ENCODE results near the gene CCDC195. TPM values are rescaled to one million over a fixed set of nuclear protein-coding genes. Genes with fewer than 3 reads are reported as not detected.
A peak's percentile ranks its signal among the peaks of the same experiment; 100 is the strongest.
"Not testable (repeated sequence)": the region's sequence is repeated elsewhere in the genome, so short reads cannot be mapped to it uniquely, and the experiment has no call there.

Gene CCDC195
- polyA plus RNA-seq, 2 of the 4 experiments (the other 2 are of a cell fraction), result not detected

DNA sequence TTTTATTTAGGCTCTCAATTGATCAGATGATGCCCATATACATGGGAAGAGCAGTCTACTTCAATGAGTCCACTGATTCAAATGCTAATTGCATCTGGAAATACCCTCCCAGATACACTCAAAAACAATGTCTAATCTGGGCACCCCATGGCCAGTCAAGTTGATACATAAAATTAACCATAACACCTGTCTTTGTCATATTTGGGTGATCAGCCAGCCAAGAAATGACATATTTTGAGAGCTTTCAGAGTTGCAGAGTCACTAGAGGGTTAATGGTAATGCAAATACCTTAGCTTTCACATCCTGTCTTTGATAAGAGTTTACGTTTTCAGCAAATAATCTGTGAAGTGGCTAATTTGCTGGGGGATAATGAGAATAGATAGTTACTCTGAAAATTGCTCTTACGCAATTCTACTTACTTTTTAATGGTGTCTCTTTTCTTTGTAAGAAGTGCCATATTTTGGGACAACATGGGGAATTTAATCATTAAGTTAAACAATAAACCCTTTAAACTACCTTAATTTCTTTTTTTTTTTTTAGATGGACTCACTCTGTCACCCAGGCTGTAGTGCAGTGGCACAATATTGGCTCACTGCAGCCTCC, 49.1 kb downstream of the CCDC195 start:
- POLR2A ChIA-PET, result no interaction called here
- Histone ChIP-seq H3K4me2 (no peak overlapping the region), H3K4me1 (no peaks in the 10 kb centered on the region), H3K27ac (no peak overlapping the region), H3K4me3 (no peak overlapping the region), H3K9me3 (peaks cover 19% of the 10 kb centered on the region; the same call in 2 of the 3 replicates)
- TF ChIP-seq CEBPB (IDR thresholded peaks at IDR 0.05), result peak in 1 of 2 experiments; percentile 32; a peak in 1 of 4 replicates
- TF ChIP-seq, protein P1, sequence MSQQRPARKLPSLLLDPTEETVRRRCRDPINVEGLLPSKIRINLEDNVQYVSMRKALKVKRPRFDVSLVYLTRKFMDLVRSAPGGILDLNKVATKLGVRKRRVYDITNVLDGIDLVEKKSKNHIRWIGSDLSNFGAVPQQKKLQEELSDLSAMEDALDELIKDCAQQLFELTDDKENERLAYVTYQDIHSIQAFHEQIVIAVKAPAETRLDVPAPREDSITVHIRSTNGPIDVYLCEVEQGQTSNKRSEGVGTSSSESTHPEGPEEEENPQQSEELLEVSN (IDR thresholded peaks at IDR 0.05; ENCODE audit: borderline replicate concordance, low read depth), result no peak
- TF ChIP-seq, protein P2, sequence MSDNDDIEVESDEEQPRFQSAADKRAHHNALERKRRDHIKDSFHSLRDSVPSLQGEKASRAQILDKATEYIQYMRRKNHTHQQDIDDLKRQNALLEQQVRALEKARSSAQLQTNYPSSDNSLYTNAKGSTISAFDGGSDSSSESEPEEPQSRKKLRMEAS (IDR thresholded peaks at IDR 0.05), result no peak
- no peak for TF ChIP-seq ZFP36 (IDR thresholded peaks at IDR 0.05; ENCODE audit: borderline replicate concordance, partially characterized antibody)
- TF ChIP-seq POLR2A (IDR thresholded peaks at IDR 0.05; ENCODE audit: low read length), result no peak
- no peak for TF ChIP-seq CBX8 (IDR thresholded peaks at IDR 0.05)
- TF ChIP-seq MAZ (IDR thresholded peaks at IDR 0.05; ENCODE audit: borderline replicate concordance, low read depth, low read length), result no peak
- no peak for TF ChIP-seq RCOR1 (IDR thresholded peaks at IDR 0.05; ENCODE audit: low read depth, low read length)
- FAIRE-seq, result no peak
- CTCF ChIA-PET, result no interaction called here
- 55% methylated on average over 2 of the region's 2 CpGs for WGBS (ENCODE audit: missing lambda C conversion rate)
- no peak for DNase-seq (ENCODE audit: low read depth in 1 of 2, low spot score in 1 of 2)
- no peak for ATAC-seq

DNA sequence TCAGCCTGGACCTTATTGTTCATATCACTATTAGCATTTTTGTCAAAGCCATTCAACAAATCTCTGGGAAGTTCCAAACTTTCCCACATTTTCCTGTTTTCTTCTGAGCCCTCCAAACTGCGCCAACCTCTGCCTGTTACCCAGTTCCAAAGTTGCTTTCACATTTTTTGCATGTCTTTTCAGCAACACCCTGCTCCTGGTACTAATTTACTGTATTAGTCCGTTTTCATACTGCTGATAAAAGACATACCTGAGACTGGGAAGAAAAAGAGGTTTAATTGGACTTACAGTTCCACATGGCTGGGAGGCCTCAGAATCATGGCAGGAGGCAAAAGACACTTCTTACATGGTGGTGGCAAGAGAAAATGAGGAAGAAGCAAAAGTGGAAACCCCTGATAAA, 52.8 kb downstream of the CCDC195 start:
- FAIRE-seq; DNase-seq (ENCODE audit: low read depth in 1 of 2, low spot score in 1 of 2); H3K4me3 ChIP-seq; CTCF ChIA-PET; H3K27ac ChIP-seq; ATAC-seq; POLR2A ChIA-PET; H3K4me2 ChIP-seq; H3K4me1 ChIP-seq: not testable (repeated sequence)
- 15% methylated on average over 2 of the region's 2 CpGs for WGBS (ENCODE audit: missing lambda C conversion rate)
- H3K9me3 ChIP-seq, result peaks cover 24% of the 10 kb centered on the region; the same call in 2 of the 3 replicates

DNA sequence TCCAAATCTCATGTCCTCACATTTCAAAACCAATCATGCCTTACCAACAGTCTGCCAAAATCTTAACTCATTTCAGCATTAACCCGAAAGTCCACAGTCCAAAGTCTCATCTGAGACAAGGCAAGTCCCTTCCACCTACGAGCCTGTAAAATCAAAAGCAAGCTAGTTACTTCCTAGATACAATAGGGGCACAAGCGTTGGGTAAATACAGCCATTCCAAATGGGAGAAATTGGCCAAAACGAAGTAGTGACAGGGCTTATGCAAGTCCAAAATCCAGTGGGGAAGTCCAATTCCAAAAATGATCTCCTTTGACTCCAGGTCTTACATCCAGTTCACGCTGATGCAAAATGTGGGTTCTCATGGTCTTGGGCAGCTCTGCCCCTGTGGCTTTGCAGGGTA, 54.5 kb downstream of the CCDC195 start:
- H3K4me1 ChIP-seq; DNase-seq (ENCODE audit: low read depth in 1 of 2, low spot score in 1 of 2); POLR2A ChIA-PET; H3K4me2 ChIP-seq; FAIRE-seq; H3K27ac ChIP-seq; H3K4me3 ChIP-seq; ATAC-seq: not testable (repeated sequence)
- H3K9me3 ChIP-seq, result peaks cover 24% of the 10 kb centered on the region; the same call in 2 of the 3 replicates
- CTCF ChIA-PET, result interaction anchor here (2.6 kb wide), 1 partner anchor 11 kb away, joined by 14 read pairs; no protein-coding TSS in a partner anchor
- 33% methylated on average over 5 of the region's 5 CpGs for WGBS (ENCODE audit: missing lambda C conversion rate)

DNA sequence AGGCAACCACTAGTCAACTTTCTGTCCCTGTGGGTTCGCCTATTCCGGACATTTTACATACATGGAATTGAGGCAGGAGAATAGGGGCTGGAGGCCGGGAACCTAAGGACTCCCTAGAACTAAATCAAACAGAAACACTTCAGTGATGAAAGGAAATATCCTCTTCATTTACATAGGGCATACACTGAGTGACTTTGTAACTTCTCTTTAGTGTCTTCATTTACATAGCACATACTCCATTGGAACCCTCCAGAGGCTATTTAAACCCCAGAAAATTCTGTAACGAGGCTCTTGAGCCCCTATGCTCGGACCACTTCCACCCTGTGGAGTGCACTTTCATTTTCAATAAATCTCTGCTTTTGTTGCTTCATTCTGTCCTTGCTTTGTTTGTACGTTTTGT, 56.5 kb downstream of the CCDC195 start:
- ChIA-PET CTCF (no interaction called here), POLR2A (no interaction called here)
- FAIRE-seq (no peak), DNase-seq (ENCODE audit: low read depth in 1 of 2, low spot score in 1 of 2) (no peak), ATAC-seq (no peak)
- Histone ChIP-seq H3K4me1 (no peaks in the 10 kb centered on the region), H3K4me3 (no peak overlapping the region), H3K27ac (no peak overlapping the region), H3K4me2 (no peak overlapping the region), H3K9me3 (peaks cover 29% of the 10 kb centered on the region; the same call in 2 of the 3 replicates)
- no peak for TF ChIP-seq RFX5 (IDR thresholded peaks at IDR 0.05)
- TF ChIP-seq RNF2 (IDR thresholded peaks at IDR 0.05; ENCODE audit: borderline replicate concordance, low read depth), result no peak
- no peak for TF ChIP-seq JUN (IDR thresholded peaks at IDR 0.05)
- TF ChIP-seq, protein P3, sequence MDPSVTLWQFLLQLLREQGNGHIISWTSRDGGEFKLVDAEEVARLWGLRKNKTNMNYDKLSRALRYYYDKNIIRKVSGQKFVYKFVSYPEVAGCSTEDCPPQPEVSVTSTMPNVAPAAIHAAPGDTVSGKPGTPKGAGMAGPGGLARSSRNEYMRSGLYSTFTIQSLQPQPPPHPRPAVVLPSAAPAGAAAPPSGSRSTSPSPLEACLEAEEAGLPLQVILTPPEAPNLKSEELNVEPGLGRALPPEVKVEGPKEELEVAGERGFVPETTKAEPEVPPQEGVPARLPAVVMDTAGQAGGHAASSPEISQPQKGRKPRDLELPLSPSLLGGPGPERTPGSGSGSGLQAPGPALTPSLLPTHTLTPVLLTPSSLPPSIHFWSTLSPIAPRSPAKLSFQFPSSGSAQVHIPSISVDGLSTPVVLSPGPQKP (IDR thresholded peaks at IDR 0.05; ENCODE audit: low read depth, low read length), result no peak
- TF ChIP-seq CHD4 (IDR thresholded peaks at IDR 0.05; ENCODE audit: borderline replicate concordance), result no peak
- TF ChIP-seq HOXB13 (CRISPR knock-in tag; IDR thresholded peaks at IDR 0.05; ENCODE audit: low read depth), result no peak
- TF ChIP-seq GATA3 (IDR thresholded peaks at IDR 0.05; ENCODE audit: borderline replicate concordance), result no peak
- TF ChIP-seq EHMT2 (IDR thresholded peaks at IDR 0.05; ENCODE audit: low read depth), result no peak
- 55% methylated on average over 6 of the region's 6 CpGs for WGBS (ENCODE audit: missing lambda C conversion rate)
